Suprapubic skin (tissue), 3 donors: ENCODE data around the gene CAPN14.

Experiments used
- CTCF ChIP-seq, 2 donors: fragments of 200-600 bp in 1 of 2; fragments of 450-650 bp in 1 of 2; sonication (generic) in 1 of 2; IDR thresholded peaks; one replicate each; pipeline ENCODE4 v1.5.1; 2016 to 2019; ENCODE audit warnings: antibody characterized with exemption in 2 of 2, mild to moderate bottlenecking in 1 of 2, moderate library complexity in 1 of 2
- EP300 ChIP-seq: sonication (generic); formaldehyde crosslinking; IDR thresholded peaks from one replicate; pipeline ENCODE4 v1.6.1; 2017; ENCODE audit warnings: antibody characterized with exemption
- POLR2A ChIP-seq, 2 donors: fragments of 450-650 bp; IDR thresholded peaks; one replicate each; pipeline ENCODE4 v1.6.1; 2017; ENCODE audit warnings: antibody characterized with exemption in 2 of 2, mild to moderate bottlenecking in 2 of 2, moderate library complexity in 2 of 2

- TF ChIP-seq CTCF (IDR thresholded peaks at IDR 0.05): no peak
- TF ChIP-seq POLR2A (IDR thresholded peaks at IDR 0.05): no peak
- no peak for TF ChIP-seq EP300
Observed at GRCh38 chr2:31192851-31193392, 24.4 kb downstream of the CAPN14 start.
